ENCODE data around the gene MMAB. TPM values are rescaled to one million over a fixed set of nuclear protein-coding genes. Genes with fewer than 3 reads are reported as not detected.

The MMAB gene
- total and polyA plus RNA-seq, 8 donors: 6.2 to 71.2 (median 29.8) TPM

GRCh38 chr12:109527489-109528123, 45.7 kb downstream of the MMAB start:
- DNase-seq: no peak
- H3K9me3 ChIP-seq: no peaks in the 10 kb centered on the region
- no peaks in the 10 kb centered on the region for H3K27me3 ChIP-seq
- peaks cover 65 to 100% (median 100%) of the 10 kb centered on the region in 4 donors for H3K36me3 ChIP-seq
- intact Hi-C loops (cut with DNase I; ENCODE audit: low total_unique reads): loop anchor here (10.0 kb wide), 1 partner anchor 247 kb away; no protein-coding TSS in a partner anchor
- H3K4me3 ChIP-seq: no peak overlapping the region
- 86 to 92% (median 89%) methylated on average over 8 of the region's 8 CpGs for WGBS, 5 donors
- TF ChIP-seq, protein P1, sequence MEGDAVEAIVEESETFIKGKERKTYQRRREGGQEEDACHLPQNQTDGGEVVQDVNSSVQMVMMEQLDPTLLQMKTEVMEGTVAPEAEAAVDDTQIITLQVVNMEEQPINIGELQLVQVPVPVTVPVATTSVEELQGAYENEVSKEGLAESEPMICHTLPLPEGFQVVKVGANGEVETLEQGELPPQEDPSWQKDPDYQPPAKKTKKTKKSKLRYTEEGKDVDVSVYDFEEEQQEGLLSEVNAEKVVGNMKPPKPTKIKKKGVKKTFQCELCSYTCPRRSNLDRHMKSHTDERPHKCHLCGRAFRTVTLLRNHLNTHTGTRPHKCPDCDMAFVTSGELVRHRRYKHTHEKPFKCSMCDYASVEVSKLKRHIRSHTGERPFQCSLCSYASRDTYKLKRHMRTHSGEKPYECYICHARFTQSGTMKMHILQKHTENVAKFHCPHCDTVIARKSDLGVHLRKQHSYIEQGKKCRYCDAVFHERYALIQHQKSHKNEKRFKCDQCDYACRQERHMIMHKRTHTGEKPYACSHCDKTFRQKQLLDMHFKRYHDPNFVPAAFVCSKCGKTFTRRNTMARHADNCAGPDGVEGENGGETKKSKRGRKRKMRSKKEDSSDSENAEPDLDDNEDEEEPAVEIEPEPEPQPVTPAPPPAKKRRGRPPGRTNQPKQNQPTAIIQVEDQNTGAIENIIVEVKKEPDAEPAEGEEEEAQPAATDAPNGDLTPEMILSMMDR (IDR thresholded peaks at IDR 0.05): no peak
- TF ChIP-seq POLR2AphosphoS5 (IDR thresholded peaks at IDR 0.05): no peak
- TF ChIP-seq POLR2A (IDR thresholded peaks at IDR 0.05): no peak
- TF ChIP-seq EP300 (IDR thresholded peaks at IDR 0.05): no peak
- H3K4me1 ChIP-seq: no peaks in the 10 kb centered on the region
- no peak overlapping the region for H3K27ac ChIP-seq

DNA sequence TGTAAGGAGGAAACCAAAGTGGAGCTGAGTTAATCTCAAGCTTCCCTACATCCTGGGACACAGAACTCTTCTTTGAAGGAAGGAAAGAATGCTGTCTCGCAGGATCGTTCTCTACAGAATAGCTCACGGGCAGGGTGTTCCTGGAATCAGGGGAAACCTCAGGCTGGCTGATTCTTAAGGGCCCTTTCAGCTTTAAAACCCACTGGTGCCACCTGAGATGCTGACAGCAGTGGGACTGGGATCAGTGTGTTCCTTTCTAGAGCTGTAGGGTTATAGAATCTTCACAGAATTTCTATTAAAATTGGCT, 48.1 kb downstream of the MMAB start:
- Histone ChIP-seq H3K4me1 (no peaks in the 10 kb centered on the region), H3K9me3 (no peaks in the 10 kb centered on the region), H3K36me3 (peaks cover 63 to 100% (median 100%) of the 10 kb centered on the region in 4 donors), H3K4me3 (no peak overlapping the region), H3K27ac (no peak overlapping the region), H3K27me3 (no peaks in the 10 kb centered on the region)
- no peak for DNase-seq
- 78 to 98% (median 88%) methylated on average over 3 of the region's 3 CpGs for WGBS, 5 donors
- TF ChIP-seq POLR2AphosphoS5 (IDR thresholded peaks at IDR 0.05) (no peak), EP300 (IDR thresholded peaks at IDR 0.05) (no peak), POLR2A (IDR thresholded peaks at IDR 0.05) (no peak)
- TF ChIP-seq, protein P1 (IDR thresholded peaks at IDR 0.05): no peak
- intact Hi-C loops (cut with DNase I; ENCODE audit: low total_unique reads): loop anchor here (10.0 kb wide), 1 partner anchor 250 kb away; no protein-coding TSS in a partner anchor

- TF ChIP-seq, protein P1 (IDR thresholded peaks at IDR 0.05): no peak
- TF ChIP-seq EP300 (IDR thresholded peaks at IDR 0.05) (no peak), POLR2A (IDR thresholded peaks at IDR 0.05) (no peak), POLR2AphosphoS5 (IDR thresholded peaks at IDR 0.05) (no peak)
- H3K4me1 ChIP-seq: no peaks in the 10 kb centered on the region
- no peak overlapping the region for H3K4me3 ChIP-seq
- H3K27ac ChIP-seq: no peak overlapping the region
- DNase-seq: no peak
- 85 to 94% (median 92%) methylated on average over 24 to 26 of the region's 26 CpGs for WGBS, 5 donors
- H3K9me3 ChIP-seq: no peaks in the 10 kb centered on the region
- peaks cover 61 to 100% (median 100%) of the 10 kb centered on the region in 4 donors for H3K36me3 ChIP-seq
- no peaks in the 10 kb centered on the region for H3K27me3 ChIP-seq
- intact Hi-C loops (cut with DNase I; ENCODE audit: low total_unique reads): loop anchor here (10.0 kb wide), 1 partner anchor 250 kb away; no protein-coding TSS in a partner anchor
Measured at GRCh38 chr12:109524466-109525278, 48.6 kb downstream of the MMAB start.

- peaks cover 59 to 100% (median 99%) of the 10 kb centered on the region in 4 donors for H3K36me3 ChIP-seq
- 85 to 92% (median 91%) methylated on average over 5 of the region's 5 CpGs for WGBS, 5 donors
- no peaks in the 10 kb centered on the region for H3K9me3 ChIP-seq
- H3K4me1 ChIP-seq: no peaks in the 10 kb centered on the region
- no peak overlapping the region for H3K4me3 ChIP-seq
- TF ChIP-seq POLR2A (IDR thresholded peaks at IDR 0.05) (no peak), EP300 (IDR thresholded peaks at IDR 0.05) (no peak), POLR2AphosphoS5 (IDR thresholded peaks at IDR 0.05) (no peak)
- TF ChIP-seq, protein P1 (IDR thresholded peaks at IDR 0.05): no peak
- no peak for DNase-seq
- H3K27me3 ChIP-seq: no peaks in the 10 kb centered on the region
- intact Hi-C loops (cut with DNase I; ENCODE audit: low total_unique reads): loop anchor here (10.0 kb wide), 1 partner anchor 251 kb away; no protein-coding TSS in a partner anchor
- H3K27ac ChIP-seq: no peak overlapping the region
Measured at GRCh38 chr12:109523504-109523903, 49.8 kb downstream of the MMAB start.
